ENCODE results near the gene ZNF423.

Gene ZNF423

GRCh38 chr16:49842972-49843371, 12.9 kb downstream of the ZNF423 start:
- H3K36me3 ChIP-seq (ENCODE audit: insufficient read depth, low read length): no peaks in the 10 kb centered on the region
- H3K4me1 ChIP-seq (ENCODE audit: control insufficient read depth, insufficient read depth, low read length): no peaks in the 10 kb centered on the region
- H3K4me3 ChIP-seq (ENCODE audit: low read length): no peak overlapping the region
- peaks cover 29% of the 10 kb centered on the region for H3K27me3 ChIP-seq (ENCODE audit: control insufficient read depth, insufficient read depth, low read length)
- no peak overlapping the region for H3K9ac ChIP-seq (ENCODE audit: low read depth, low read length)
- no peaks in the 10 kb centered on the region for H3K9me3 ChIP-seq (replicated peaks; ENCODE audit: low read length)
- no peak overlapping the region for H3K4me2 ChIP-seq (ENCODE audit: low read length)

- H3K27me3 ChIP-seq (ENCODE audit: control insufficient read depth, insufficient read depth, low read length): peaks cover 45% of the 10 kb centered on the region
These were observed 16.7 kb downstream of the ZNF423 start for GRCh38 chr16:49839017-49839825.

GRCh38 chr16:49838441-49839016, 17.4 kb downstream of the ZNF423 start:
- Histone ChIP-seq H3K4me3 (ENCODE audit: low read length) (no peak overlapping the region), H3K9ac (ENCODE audit: low read depth, low read length) (no peak overlapping the region), H3K36me3 (ENCODE audit: insufficient read depth, low read length) (no peaks in the 10 kb centered on the region), H3K4me1 (ENCODE audit: control insufficient read depth, insufficient read depth, low read length) (no peaks in the 10 kb centered on the region), H3K9me3 (replicated peaks; ENCODE audit: low read length) (no peaks in the 10 kb centered on the region), H3K27me3 (ENCODE audit: control insufficient read depth, insufficient read depth, low read length) (peaks cover 45% of the 10 kb centered on the region), H3K4me2 (ENCODE audit: low read length) (no peak overlapping the region)

More at GRCh38 chr16:49839017-49839825, 16.7 kb downstream of the ZNF423 start:
- H3K4me3 ChIP-seq (ENCODE audit: low read length): no peak overlapping the region
- no peaks in the 10 kb centered on the region for H3K36me3 ChIP-seq (ENCODE audit: insufficient read depth, low read length)
- H3K9ac ChIP-seq (ENCODE audit: low read depth, low read length): no peak overlapping the region
- H3K4me2 ChIP-seq (ENCODE audit: low read length): no peak overlapping the region
- H3K4me1 ChIP-seq (ENCODE audit: control insufficient read depth, insufficient read depth, low read length): no peaks in the 10 kb centered on the region
- H3K9me3 ChIP-seq (replicated peaks; ENCODE audit: low read length): no peaks in the 10 kb centered on the region

- H3K4me3 ChIP-seq (ENCODE audit: low read length): no peak overlapping the region
- no peak overlapping the region for H3K9ac ChIP-seq (ENCODE audit: low read depth, low read length)
- no peak overlapping the region for H3K4me2 ChIP-seq (ENCODE audit: low read length)
- H3K27me3 ChIP-seq (ENCODE audit: control insufficient read depth, insufficient read depth, low read length): peaks cover 45% of the 10 kb centered on the region
- H3K4me1 ChIP-seq (ENCODE audit: control insufficient read depth, insufficient read depth, low read length): no peaks in the 10 kb centered on the region
- no peaks in the 10 kb centered on the region for H3K9me3 ChIP-seq (replicated peaks; ENCODE audit: low read length)
- no peaks in the 10 kb centered on the region for H3K36me3 ChIP-seq (ENCODE audit: insufficient read depth, low read length)
These were observed 18.1 kb downstream of the ZNF423 start for GRCh38 chr16:49837688-49838410.

- Histone ChIP-seq H3K4me2 (ENCODE audit: low read length) (no peak overlapping the region), H3K4me1 (ENCODE audit: control insufficient read depth, insufficient read depth, low read length) (no peaks in the 10 kb centered on the region), H3K4me3 (ENCODE audit: low read length) (no peak overlapping the region), H3K9ac (ENCODE audit: low read depth, low read length) (no peak overlapping the region), H3K9me3 (replicated peaks; ENCODE audit: low read length) (no peaks in the 10 kb centered on the region), H3K36me3 (ENCODE audit: insufficient read depth, low read length) (no peaks in the 10 kb centered on the region), H3K27me3 (ENCODE audit: control insufficient read depth, insufficient read depth, low read length) (peaks cover 53% of the 10 kb centered on the region)
These were observed 19.2 kb downstream of the ZNF423 start for GRCh38 chr16:49836668-49837067.

GRCh38 chr16:49836218-49836617, 19.7 kb downstream of the ZNF423 start:
- H3K4me2 ChIP-seq (ENCODE audit: low read length): no peak overlapping the region
- H3K9ac ChIP-seq (ENCODE audit: low read depth, low read length): no peak overlapping the region
- H3K4me3 ChIP-seq (ENCODE audit: low read length): no peak overlapping the region
- no peaks in the 10 kb centered on the region for H3K4me1 ChIP-seq (ENCODE audit: control insufficient read depth, insufficient read depth, low read length)
- peaks cover 50% of the 10 kb centered on the region for H3K27me3 ChIP-seq (ENCODE audit: control insufficient read depth, insufficient read depth, low read length)
- no peaks in the 10 kb centered on the region for H3K9me3 ChIP-seq (replicated peaks; ENCODE audit: low read length)
- H3K36me3 ChIP-seq (ENCODE audit: insufficient read depth, low read length): no peaks in the 10 kb centered on the region

GRCh38 chr16:49835161-49835777, 20.6 kb downstream of the ZNF423 start:
- Histone ChIP-seq H3K9me3 (replicated peaks; ENCODE audit: low read length) (no peaks in the 10 kb centered on the region), H3K27me3 (ENCODE audit: control insufficient read depth, insufficient read depth, low read length) (peaks cover 48% of the 10 kb centered on the region), H3K9ac (ENCODE audit: low read depth, low read length) (no peak overlapping the region), H3K4me3 (ENCODE audit: low read length) (no peak overlapping the region), H3K4me1 (ENCODE audit: control insufficient read depth, insufficient read depth, low read length) (no peaks in the 10 kb centered on the region), H3K4me2 (ENCODE audit: low read length) (no peak overlapping the region), H3K36me3 (ENCODE audit: insufficient read depth, low read length) (no peaks in the 10 kb centered on the region)

- no peaks in the 10 kb centered on the region for H3K9me3 ChIP-seq (replicated peaks; ENCODE audit: low read length)
- H3K27me3 ChIP-seq (ENCODE audit: control insufficient read depth, insufficient read depth, low read length): peaks cover 47% of the 10 kb centered on the region
- H3K4me3 ChIP-seq (ENCODE audit: low read length): no peak overlapping the region
- H3K36me3 ChIP-seq (ENCODE audit: insufficient read depth, low read length): no peaks in the 10 kb centered on the region
- no peaks in the 10 kb centered on the region for H3K4me1 ChIP-seq (ENCODE audit: control insufficient read depth, insufficient read depth, low read length)
- H3K9ac ChIP-seq (ENCODE audit: low read depth, low read length): no peak overlapping the region
- H3K4me2 ChIP-seq (ENCODE audit: low read length): no peak overlapping the region
These were observed 21.3 kb downstream of the ZNF423 start for GRCh38 chr16:49834531-49835151.

- H3K4me3 ChIP-seq (ENCODE audit: low read length): no peak overlapping the region
- no peak overlapping the region for H3K9ac ChIP-seq (ENCODE audit: low read depth, low read length)
- no peaks in the 10 kb centered on the region for H3K4me1 ChIP-seq (ENCODE audit: control insufficient read depth, insufficient read depth, low read length)
- peaks cover 46% of the 10 kb centered on the region for H3K27me3 ChIP-seq (ENCODE audit: control insufficient read depth, insufficient read depth, low read length)
- no peak overlapping the region for H3K4me2 ChIP-seq (ENCODE audit: low read length)
- H3K9me3 ChIP-seq (replicated peaks; ENCODE audit: low read length): no peaks in the 10 kb centered on the region
- no peaks in the 10 kb centered on the region for H3K36me3 ChIP-seq (ENCODE audit: insufficient read depth, low read length)
These were observed 21.9 kb downstream of the ZNF423 start for GRCh38 chr16:49833796-49834530.

- no peak overlapping the region for H3K4me2 ChIP-seq (ENCODE audit: low read length)
- H3K4me3 ChIP-seq (ENCODE audit: low read length): no peak overlapping the region
- H3K4me1 ChIP-seq (ENCODE audit: control insufficient read depth, insufficient read depth, low read length): no peaks in the 10 kb centered on the region
- H3K36me3 ChIP-seq (ENCODE audit: insufficient read depth, low read length): no peaks in the 10 kb centered on the region
- peaks cover 49% of the 10 kb centered on the region for H3K27me3 ChIP-seq (ENCODE audit: control insufficient read depth, insufficient read depth, low read length)
- H3K9ac ChIP-seq (ENCODE audit: low read depth, low read length): no peak overlapping the region
- no peaks in the 10 kb centered on the region for H3K9me3 ChIP-seq (replicated peaks; ENCODE audit: low read length)
These were observed 22.8 kb downstream of the ZNF423 start for GRCh38 chr16:49833085-49833484.

Data from skeletal muscle satellite cell (primary cell).